A673 (cell line): ENCODE results near the gene NR2C2.

Experiments
- EZH2 ChIP-seq: fragments of 200-600 bp; sonication (generic); IDR thresholded peaks from 2 replicates; pipeline ENCODE4 v1.6.1; 2017; ENCODE audit warnings: borderline replicate concordance, low read depth, mild to moderate bottlenecking, mixed read lengths, antibody characterized with exemption, low read length; ENCODE audit not compliant: poor library complexity, severe bottlenecking
- TF ChIP-seq, protein P1 (sequence below): fragments of 300-800, 200-600 bp; sonication (generic); conservative IDR thresholded peaks from 2 replicates; pipeline ENCODE4 v1.5.1; 2017; ENCODE audit warnings: low read depth, mild to moderate bottlenecking, antibody characterized with exemption, low read length, moderate library complexity, mixed read lengths

DNA sequence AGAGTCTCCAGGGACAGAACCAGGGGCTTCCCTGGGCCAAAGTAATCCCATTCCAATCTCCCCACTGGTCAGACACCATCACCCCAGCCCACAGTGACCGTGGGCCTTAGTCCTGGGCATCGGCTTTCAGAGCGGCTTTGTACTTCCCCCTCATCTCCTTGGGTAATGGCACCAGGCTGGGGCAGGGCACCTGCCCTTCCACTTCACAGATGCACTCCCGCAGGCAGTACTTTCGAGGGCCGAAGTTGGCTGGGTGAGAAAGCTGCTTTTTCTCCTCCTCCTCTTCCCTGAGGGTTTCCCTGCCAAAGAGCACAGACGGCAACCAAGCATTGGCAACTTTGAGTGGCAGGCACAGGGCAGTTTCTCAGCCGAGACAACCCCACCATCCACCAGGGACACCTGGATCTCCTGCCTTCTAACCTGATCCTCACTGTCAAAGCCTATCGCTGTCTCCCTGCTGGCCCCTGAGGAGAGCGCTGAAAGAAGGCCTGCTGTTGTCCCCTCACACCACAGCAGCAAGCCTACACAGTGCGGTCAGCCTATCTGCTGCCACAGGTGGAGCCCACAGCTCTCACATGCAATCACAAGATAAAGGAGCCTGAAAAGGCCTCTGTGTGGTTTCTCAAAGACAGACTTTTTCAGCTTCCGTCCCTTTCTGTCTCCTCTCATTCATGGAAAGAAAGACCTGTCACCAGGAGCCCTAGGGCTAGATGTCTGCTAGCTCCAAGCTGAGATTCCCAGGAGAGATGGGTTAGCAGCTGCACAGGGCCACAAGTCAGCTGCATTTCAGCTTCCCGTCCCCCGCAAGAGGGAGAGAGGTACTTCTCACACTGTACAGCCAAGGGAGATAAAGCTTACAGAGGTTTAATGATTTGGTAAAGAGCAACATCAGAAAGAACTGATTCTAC, 105.2 kb downstream of the NR2C2 start:
- TF ChIP-seq, protein P1, sequence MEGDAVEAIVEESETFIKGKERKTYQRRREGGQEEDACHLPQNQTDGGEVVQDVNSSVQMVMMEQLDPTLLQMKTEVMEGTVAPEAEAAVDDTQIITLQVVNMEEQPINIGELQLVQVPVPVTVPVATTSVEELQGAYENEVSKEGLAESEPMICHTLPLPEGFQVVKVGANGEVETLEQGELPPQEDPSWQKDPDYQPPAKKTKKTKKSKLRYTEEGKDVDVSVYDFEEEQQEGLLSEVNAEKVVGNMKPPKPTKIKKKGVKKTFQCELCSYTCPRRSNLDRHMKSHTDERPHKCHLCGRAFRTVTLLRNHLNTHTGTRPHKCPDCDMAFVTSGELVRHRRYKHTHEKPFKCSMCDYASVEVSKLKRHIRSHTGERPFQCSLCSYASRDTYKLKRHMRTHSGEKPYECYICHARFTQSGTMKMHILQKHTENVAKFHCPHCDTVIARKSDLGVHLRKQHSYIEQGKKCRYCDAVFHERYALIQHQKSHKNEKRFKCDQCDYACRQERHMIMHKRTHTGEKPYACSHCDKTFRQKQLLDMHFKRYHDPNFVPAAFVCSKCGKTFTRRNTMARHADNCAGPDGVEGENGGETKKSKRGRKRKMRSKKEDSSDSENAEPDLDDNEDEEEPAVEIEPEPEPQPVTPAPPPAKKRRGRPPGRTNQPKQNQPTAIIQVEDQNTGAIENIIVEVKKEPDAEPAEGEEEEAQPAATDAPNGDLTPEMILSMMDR, result no peak
- no peak for TF ChIP-seq EZH2
